Measurements from ENCODE around the gene OR2A7. TPM values are rescaled to one million over a fixed set of nuclear protein-coding genes. Genes with fewer than 3 reads are reported as not detected.
"Not testable (repeated sequence)": the region's sequence is repeated elsewhere in the genome, so short reads cannot be mapped to it uniquely, and the experiment has no call there.

OR2A7 gene
- total and polyA plus RNA-seq, 10 of the 15 experiments (the other 5 are each of a cell fraction or from before 2014, with no cell fraction given) = 0.34 to 2.3 (median 0.89) TPM

DNA sequence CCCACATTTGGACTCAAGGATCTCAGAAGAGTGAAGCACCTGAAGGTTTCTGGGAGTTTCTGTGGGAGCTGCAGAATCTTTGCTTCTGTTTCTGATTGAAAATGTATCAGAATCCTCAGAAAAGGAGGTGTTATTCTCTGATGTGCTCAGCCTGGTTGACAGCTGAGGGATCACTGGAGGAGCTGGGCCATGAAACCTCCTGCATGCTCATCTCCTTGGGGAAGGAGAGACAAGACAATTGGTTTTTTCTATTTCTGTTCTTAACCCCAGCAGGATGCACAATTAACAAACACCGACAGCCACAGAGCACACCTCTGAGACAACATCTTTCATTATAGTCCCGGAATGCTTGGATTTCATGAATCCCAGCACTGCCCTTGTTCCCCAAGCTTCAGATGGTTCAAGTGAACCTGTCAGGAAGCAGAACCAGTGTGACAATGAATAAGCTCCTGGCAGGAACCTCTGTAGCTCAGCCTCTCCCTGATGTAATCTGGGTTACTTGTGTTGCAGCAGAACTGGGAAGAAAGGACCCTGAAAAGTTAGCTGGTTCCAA lies 26.0 kb downstream of the OR2A7 start:
- DNase-seq (ENCODE audit: low read depth, low spot score); BruUV-seq (replicated peaks); H4K20me1 ChIP-seq (ENCODE audit: control insufficient read depth, insufficient read depth); H3K27ac ChIP-seq (ENCODE audit: control insufficient read depth, insufficient read depth); SMC1A ChIA-PET (ENCODE audit: uncharacterized antibody, unreplicated experiment); POLR2A ChIA-PET; RAD21 ChIA-PET (ENCODE audit: unreplicated experiment); H3K4me3 ChIP-seq; H3K36me3 ChIP-seq (ENCODE audit: control insufficient read depth in 2 of 2, insufficient read depth in 2 of 2, low read length in 1 of 2); H3K4me1 ChIP-seq (ENCODE audit: control insufficient read depth, insufficient read depth, low read length); H3K4me2 ChIP-seq (ENCODE audit: control insufficient read depth, insufficient read depth); CTCF ChIA-PET; FAIRE-seq; H3K9ac ChIP-seq (ENCODE audit: control insufficient read depth, insufficient read depth, low read length); H3K27me3 ChIP-seq (replicated peaks in 1 of 2; ENCODE audit: control insufficient read depth in 2 of 2, insufficient read depth in 2 of 2, low read length in 1 of 2); H3K79me2 ChIP-seq (ENCODE audit: control insufficient read depth, insufficient read depth, low read length); intact Hi-C loops (cut with micrococcal nuclease; ENCODE audit: unreplicated experiment); ATAC-seq; H3K9me3 ChIP-seq (replicated peaks; ENCODE audit: control insufficient read depth, insufficient read depth, low read length); H2AFZ ChIP-seq (ENCODE audit: control insufficient read depth, low read depth, low read length); in situ Hi-C loops (cut with MboI): not testable (repeated sequence)
- WGBS (ENCODE audit: insufficient coverage, insufficient replicate concordance, low lambda C conversion rate, missing lambda C conversion rate) = 70% methylated on average over 2 of the region's 2 CpGs

GRCh38 chr7:144233039-144233438 lies 31.6 kb downstream of the OR2A7 start:
- H4K20me1 ChIP-seq (ENCODE audit: control insufficient read depth, insufficient read depth); RAD21 ChIA-PET (ENCODE audit: unreplicated experiment); in situ Hi-C loops (cut with MboI); ATAC-seq; H3K9me3 ChIP-seq (replicated peaks; ENCODE audit: control insufficient read depth, insufficient read depth, low read length); BruUV-seq (replicated peaks); H3K9ac ChIP-seq (ENCODE audit: control insufficient read depth, insufficient read depth, low read length); H3K27me3 ChIP-seq (replicated peaks in 1 of 2; ENCODE audit: control insufficient read depth in 2 of 2, insufficient read depth in 2 of 2, low read length in 1 of 2); H3K36me3 ChIP-seq (ENCODE audit: control insufficient read depth in 2 of 2, insufficient read depth in 2 of 2, low read length in 1 of 2); H3K4me1 ChIP-seq (ENCODE audit: control insufficient read depth, insufficient read depth, low read length); H3K4me2 ChIP-seq (ENCODE audit: control insufficient read depth, insufficient read depth); SMC1A ChIA-PET (ENCODE audit: uncharacterized antibody, unreplicated experiment); POLR2A ChIA-PET; CTCF ChIA-PET; DNase-seq (ENCODE audit: low read depth, low spot score); H3K4me3 ChIP-seq; H3K27ac ChIP-seq (ENCODE audit: control insufficient read depth, insufficient read depth); FAIRE-seq; H3K79me2 ChIP-seq (ENCODE audit: control insufficient read depth, insufficient read depth, low read length); intact Hi-C loops (cut with micrococcal nuclease; ENCODE audit: unreplicated experiment); H2AFZ ChIP-seq (ENCODE audit: control insufficient read depth, low read depth, low read length): not testable (repeated sequence)
- 59% methylated on average over 1 of the region's 1 CpG for WGBS (ENCODE audit: insufficient coverage, insufficient replicate concordance, low lambda C conversion rate, missing lambda C conversion rate)

DNA sequence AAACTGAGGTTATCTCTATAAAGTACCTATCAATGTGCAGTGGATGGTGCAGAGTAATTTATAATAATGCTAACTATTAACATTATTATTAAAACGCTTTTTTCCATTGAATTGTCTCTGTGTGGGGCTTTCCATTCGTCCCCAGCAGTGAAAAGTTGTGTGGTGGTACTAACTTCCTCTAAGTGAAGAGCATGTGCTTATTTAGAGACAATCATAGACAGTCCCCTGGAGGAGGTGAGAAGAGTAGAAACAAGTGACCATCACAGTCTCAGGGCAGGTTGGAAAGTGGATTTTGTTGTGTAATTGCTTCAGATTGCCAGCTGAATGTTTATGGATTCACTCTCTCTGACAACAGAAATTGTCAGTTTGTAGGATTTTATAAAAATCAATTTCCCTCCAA lies 33.6 kb downstream of the OR2A7 start:
- WGBS (ENCODE audit: insufficient coverage, insufficient replicate concordance, low lambda C conversion rate, missing lambda C conversion rate) = no CpG with 5 or more reads among the region's 2 CpGs
- SMC1A ChIA-PET (ENCODE audit: uncharacterized antibody, unreplicated experiment); RAD21 ChIA-PET (ENCODE audit: unreplicated experiment); BruUV-seq (replicated peaks); POLR2A ChIA-PET; in situ Hi-C loops (cut with MboI); H3K79me2 ChIP-seq (ENCODE audit: control insufficient read depth, insufficient read depth, low read length); H3K27me3 ChIP-seq (replicated peaks in 1 of 2; ENCODE audit: control insufficient read depth in 2 of 2, insufficient read depth in 2 of 2, low read length in 1 of 2); H3K4me1 ChIP-seq (ENCODE audit: control insufficient read depth, insufficient read depth, low read length); H4K20me1 ChIP-seq (ENCODE audit: control insufficient read depth, insufficient read depth); DNase-seq (ENCODE audit: low read depth, low spot score); H3K9ac ChIP-seq (ENCODE audit: control insufficient read depth, insufficient read depth, low read length); FAIRE-seq; H3K4me3 ChIP-seq; H2AFZ ChIP-seq (ENCODE audit: control insufficient read depth, low read depth, low read length); H3K9me3 ChIP-seq (replicated peaks; ENCODE audit: control insufficient read depth, insufficient read depth, low read length); H3K4me2 ChIP-seq (ENCODE audit: control insufficient read depth, insufficient read depth); CTCF ChIA-PET; H3K27ac ChIP-seq (ENCODE audit: control insufficient read depth, insufficient read depth); H3K36me3 ChIP-seq (ENCODE audit: control insufficient read depth in 2 of 2, insufficient read depth in 2 of 2, low read length in 1 of 2); intact Hi-C loops (cut with micrococcal nuclease; ENCODE audit: unreplicated experiment): not testable (repeated sequence)
- ATAC-seq = peak; percentile 53; the same call in 1 of the 3 replicates

GRCh38 chr7:144228810-144229209 lies 35.8 kb downstream of the OR2A7 start:
- H3K4me1 ChIP-seq (ENCODE audit: control insufficient read depth, insufficient read depth, low read length); H3K79me2 ChIP-seq (ENCODE audit: control insufficient read depth, insufficient read depth, low read length); ATAC-seq; H3K9me3 ChIP-seq (replicated peaks; ENCODE audit: control insufficient read depth, insufficient read depth, low read length); DNase-seq (ENCODE audit: low read depth, low spot score); H3K4me3 ChIP-seq; H3K36me3 ChIP-seq (ENCODE audit: control insufficient read depth in 2 of 2, insufficient read depth in 2 of 2, low read length in 1 of 2); H2AFZ ChIP-seq (ENCODE audit: control insufficient read depth, low read depth, low read length); SMC1A ChIA-PET (ENCODE audit: uncharacterized antibody, unreplicated experiment); FAIRE-seq; H4K20me1 ChIP-seq (ENCODE audit: control insufficient read depth, insufficient read depth); H3K27me3 ChIP-seq (replicated peaks in 1 of 2; ENCODE audit: control insufficient read depth in 2 of 2, insufficient read depth in 2 of 2, low read length in 1 of 2); H3K4me2 ChIP-seq (ENCODE audit: control insufficient read depth, insufficient read depth); in situ Hi-C loops (cut with MboI); H3K9ac ChIP-seq (ENCODE audit: control insufficient read depth, insufficient read depth, low read length); POLR2A ChIA-PET; RAD21 ChIA-PET (ENCODE audit: unreplicated experiment); BruUV-seq (replicated peaks); CTCF ChIA-PET; H3K27ac ChIP-seq (ENCODE audit: control insufficient read depth, insufficient read depth); intact Hi-C loops (cut with micrococcal nuclease; ENCODE audit: unreplicated experiment): not testable (repeated sequence)
- 67% methylated on average over 1 of the region's 3 CpGs for WGBS (ENCODE audit: insufficient coverage, insufficient replicate concordance, low lambda C conversion rate, missing lambda C conversion rate)
